ENCODE data around the gene TMEM37.

- no peak for TF ChIP-seq CTCF (IDR thresholded peaks at IDR 0.05; ENCODE audit: low read depth, low read length, missing input control)
- TF ChIP-seq NR2F2 (IDR thresholded peaks at IDR 0.05) = no peak
- no peak for TF ChIP-seq GABPA (IDR thresholded peaks at IDR 0.05 in 1 of 2, conservative IDR thresholded peaks at IDR 0.05 in 1 of 2)
- TF ChIP-seq MAX (IDR thresholded peaks at IDR 0.05) = no peak
- TF ChIP-seq EGR1 (IDR thresholded peaks at IDR 0.05; ENCODE audit: low read depth in 2 of 2) = no peak
- TF ChIP-seq SP1 (IDR thresholded peaks at IDR 0.05) = no peak
- no peak for TF ChIP-seq ZBTB33 (IDR thresholded peaks at IDR 0.05)
- TF ChIP-seq JUND (IDR thresholded peaks at IDR 0.05) = no peak
- TF ChIP-seq RXRA (IDR thresholded peaks at IDR 0.05) = no peak
- no peak for TF ChIP-seq REST (IDR thresholded peaks at IDR 0.05)
- no peak for TF ChIP-seq RAD21 (IDR thresholded peaks at IDR 0.05)
Observed at GRCh38 chr2:119475225-119475856, 43.7 kb downstream of the TMEM37 start.

Measured in liver (tissue), 3 donors.